Transverse colon (tissue), 4 donors: ENCODE data around the gene SPTB.

Experiments used
- CTCF ChIP-seq, 5 experiments: fragments of 200-600 bp in 3 of 5; fragments of 450-650 bp in 2 of 5; sonication (generic) in 3 of 5; IDR thresholded peaks; 1 replicate in 2 of 5; 2 replicates in 3 of 5; pipeline ENCODE4 v1.5.1; 2016 to 2017; ENCODE audit warnings: antibody characterized with exemption in 5 of 5, inconsistent platforms in 3 of 5, mild to moderate bottlenecking in 2 of 5, moderate library complexity in 1 of 5
- EP300 ChIP-seq: sonication (generic); formaldehyde crosslinking; IDR thresholded peaks from one replicate; pipeline ENCODE4 v1.6.1; 2017; ENCODE audit warnings: antibody characterized with exemption, low read depth
- POLR2A ChIP-seq: fragments of 450-650 bp; IDR thresholded peaks from one replicate; pipeline ENCODE4 v1.6.1; 2016; ENCODE audit warnings: antibody characterized with exemption, mild to moderate bottlenecking, moderate library complexity
- POLR2AphosphoS5 ChIP-seq, 3 donors: sonication (generic); formaldehyde crosslinking; IDR thresholded peaks; one replicate each; pipeline ENCODE4 v1.6.1; 2016; ENCODE audit warnings: antibody characterized with exemption in 3 of 3

DNA sequence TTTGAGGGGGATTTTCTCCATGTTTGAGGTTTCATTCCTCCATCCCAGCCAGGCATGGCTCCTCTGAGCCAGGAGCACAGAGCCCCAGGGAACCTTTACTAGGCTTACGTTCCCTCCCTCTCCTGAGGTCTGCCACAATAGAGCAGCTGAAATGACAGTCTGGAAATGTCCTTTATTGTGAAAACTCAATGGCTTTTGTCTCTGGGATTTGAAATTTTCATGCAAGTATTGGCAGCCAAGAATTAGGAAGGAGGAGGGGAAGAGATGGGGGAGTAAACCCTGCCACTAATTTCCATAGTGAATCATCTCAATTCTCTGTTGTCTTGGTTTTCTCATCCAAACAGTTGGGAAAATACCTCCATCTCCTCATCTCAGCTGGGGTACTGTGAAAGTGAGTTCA is 178.0 kb downstream of the SPTB start:
- TF ChIP-seq CTCF (IDR thresholded peaks at IDR 0.05) = no peak
- TF ChIP-seq EP300 = no peak
- no peak for TF ChIP-seq POLR2A
- no peak for TF ChIP-seq POLR2AphosphoS5 (IDR thresholded peaks at IDR 0.05)
